HepG2 (cell line): ENCODE data around the gene C12orf56. TPM values are rescaled to one million over a fixed set of nuclear protein-coding genes. Genes with fewer than 3 reads are reported as not detected.

Experiments
- ATAC-seq: fragments of 200-7000 bp; cut with Tn5 transposase; 3 replicates; pipeline ENCODE4 v1.9.1; 2020; ENCODE audit warnings: mild to moderate bottlenecking, moderate library complexity
- BruUV-seq: library from RNA; stranded (reverse); fragments of 400-500 nt; replicated peaks from 2 replicates; lab custom pipeline; 2021; lab: Mats Ljungman, UMichigan
- CTCF ChIA-PET: fragments of 300-600 bp; formaldehyde crosslinking; extraction: SDS; loops from one replicate; lab custom pipeline; 2021; ENCODE audit warnings: low total read pairs, inconsistent platforms, low intra/inter-chr PET ratio; lab: Yijun Ruan, JAX
- POLR2A ChIA-PET: fragments of 350-600 bp; sonication (Branson Sonifier 250); formaldehyde crosslinking; loops from one replicate; lab custom pipeline; 2020; ENCODE audit warnings: antibody characterized with exemption, inconsistent platforms; lab: Yijun Ruan, JAX
- DNase-seq: peaks from one replicate; pipeline ENCODE4 v3.0.0-alpha.2; 2015; ENCODE audit warnings: low spot score
- FAIRE-seq: peaks from 3 replicates; lab custom pipeline; 2011; peaks lifted over from hg19 to GRCh38; lab: Jason Lieb, UNC
- H2AFZ ChIP-seq: one replicate; pipeline ENCODE4 v1.6.1; 2011; ENCODE audit warnings: low read length, inconsistent platforms
- H3K27ac ChIP-seq: fragments of 300-600 bp; 3 replicates; pipeline ENCODE4 v1.8.0; 2011; ENCODE audit warnings: mixed run types, mild to moderate bottlenecking, mixed read lengths, low read length, inconsistent platforms; ENCODE audit not compliant: insufficient read depth; ENCODE audit errors: extremely low read length
- H3K27me3 ChIP-seq, 2 experiments: fragments of 200-600 bp in 1 of 2; 2 replicates in 1 of 2; 3 replicates in 1 of 2; pipeline versions ENCODE4 v1.6.0 to v1.8.0; 2011; ENCODE audit warnings: low read length in 2 of 2, mild to moderate bottlenecking in 2 of 2, moderate library complexity in 2 of 2, inconsistent platforms in 1 of 2; ENCODE audit not compliant: insufficient read depth in 2 of 2, control insufficient read depth in 1 of 2
- H3K36me3 ChIP-seq, 2 experiments: fragments of 200-600 bp in 1 of 2; replicated peaks in 1 of 2; 2 replicates in 1 of 2; 3 replicates in 1 of 2; pipeline versions ENCODE4 v1.5.1 to v1.8.0; 2011; ENCODE audit warnings: low read length in 2 of 2, inconsistent platforms in 1 of 2; ENCODE audit not compliant: insufficient read depth in 2 of 2, control insufficient read depth in 1 of 2
- H3K4me1 ChIP-seq: 2 replicates; pipeline ENCODE4 v1.5.1; 2012; ENCODE audit warnings: low read length, inconsistent platforms; ENCODE audit not compliant: insufficient read depth
- H3K4me2 ChIP-seq: 2 replicates; pipeline ENCODE4 v1.6.0; 2011; ENCODE audit warnings: low read depth, low read length, inconsistent platforms
- H3K4me3 ChIP-seq, 3 experiments: fragments of 200-600 bp in 1 of 3; sonication (generic), shearing (Covaris generic) in 1 of 3; replicated peaks in 1 of 3; 2 replicates each; pipeline ENCODE4 v1.5.1; 2011 to 2016; ENCODE audit warnings: low read length in 3 of 3, inconsistent platforms in 2 of 3, low read depth in 2 of 3, mild to moderate bottlenecking in 2 of 3, control low read depth in 1 of 3, mixed read lengths in 1 of 3; ENCODE audit not compliant: insufficient read depth in 1 of 3
- H3K79me2 ChIP-seq: one replicate; pipeline ENCODE4 v1.6.1; 2011; ENCODE audit warnings: low read length, inconsistent platforms; ENCODE audit not compliant: insufficient read depth
- H3K9ac ChIP-seq: 2 replicates; pipeline ENCODE4 v1.6.0; 2011; ENCODE audit warnings: mild to moderate bottlenecking, low read depth, low read length, inconsistent platforms; ENCODE audit not compliant: insufficient read depth
- H3K9me3 ChIP-seq: 2 replicates; pipeline ENCODE4 v1.5.1; 2012; ENCODE audit warnings: mild to moderate bottlenecking, low read length
- H4K20me1 ChIP-seq: 2 replicates; pipeline ENCODE4 v1.6.0; 2011; ENCODE audit warnings: inconsistent platforms, mild to moderate bottlenecking, low read length, moderate library complexity; ENCODE audit not compliant: insufficient read depth
- LRRFIP1 ChIP-seq: sonication (generic); formaldehyde crosslinking; conservative IDR thresholded peaks from 2 replicates; pipeline ENCODE4 v1.4.0; 2020; ENCODE audit warnings: missing genetic modification reagents
- SMYD3 ChIP-seq: sonication (generic); formaldehyde crosslinking; IDR thresholded peaks from 2 replicates; pipeline ENCODE4 v1.8.1; 2023; ENCODE audit warnings: mild to moderate bottlenecking, missing genetic modification reagents
- SRSF4 ChIP-seq: fragments of 200-400 bp; formaldehyde crosslinking; IDR thresholded peaks from one replicate; pipeline ENCODE4 v1.6.1; 2018; ENCODE audit warnings: mild to moderate bottlenecking, low read depth, low read length, moderate library complexity; ENCODE audit not compliant: poor library complexity, severe bottlenecking
- TAF15 ChIP-seq: fragments of 200-400 bp; formaldehyde crosslinking; IDR thresholded peaks from one replicate; pipeline ENCODE4 v1.6.1; 2018; ENCODE audit warnings: mild to moderate bottlenecking, low read depth, low read length; ENCODE audit not compliant: poor library complexity, severe bottlenecking
- TEAD2 ChIP-seq: sonication (generic); formaldehyde crosslinking; IDR thresholded peaks from 2 replicates; pipeline ENCODE4 v1.9.0; 2021; ENCODE audit warnings: missing genetic modification reagents
- THAP11 ChIP-seq: IDR thresholded peaks from 2 replicates; pipeline ENCODE4 v1.6.1; 2016; ENCODE audit warnings: missing biosample characterization, missing genetic modification reagents
- ZHX1 ChIP-seq: sonication (generic); formaldehyde crosslinking; IDR thresholded peaks from 2 replicates; pipeline ENCODE4 v1.8.1; 2022; ENCODE audit warnings: low read depth, mild to moderate bottlenecking, missing genetic modification reagents
- ZNF33A ChIP-seq: sonication (generic); formaldehyde crosslinking; IDR thresholded peaks from 2 replicates; pipeline ENCODE4 v1.5.1; 2020; ENCODE audit warnings: missing genetic modification reagents, mild to moderate bottlenecking, moderate library complexity, borderline replicate concordance
- ZNF430 ChIP-seq: sonication (generic); formaldehyde crosslinking; IDR thresholded peaks from 2 replicates; pipeline ENCODE4 v1.9.0; 2021; ENCODE audit warnings: mild to moderate bottlenecking, missing genetic modification reagents
- ZNF629 ChIP-seq: sonication (generic); formaldehyde crosslinking; conservative IDR thresholded peaks from 2 replicates; pipeline ENCODE4 v1.5.0; 2020; ENCODE audit warnings: missing genetic modification reagents
- ZNF782 ChIP-seq: sonication (generic); formaldehyde crosslinking; IDR thresholded peaks from 2 replicates; pipeline ENCODE4 v1.4.0; 2020; ENCODE audit warnings: missing genetic modification reagents, mild to moderate bottlenecking, borderline replicate concordance
- WGBS: methylation state at CpG from one replicate; pipeline ENCODE4 v1.1.6; 2017; ENCODE audit warnings: low lambda C conversion rate; 5-methylcytosine and 5-hydroxymethylcytosine counted together
- in situ Hi-C: cut with HindIII; loops from 2 replicates; pipeline ENCODE4 v1.10.0; 2017; ENCODE audit warnings: low pct_unique_long_range_greater_than_20kb; ENCODE audit not compliant: extremely low pct_ligation_motif_present
- intact Hi-C: fragments of 100-400 bp; cut with micrococcal nuclease; formaldehyde crosslinking; loops from one replicate; pipeline ENCODE4 v1.10.0; 2022; ENCODE audit not compliant: unreplicated experiment
- polyA plus RNA-seq, 8 experiments: library from polyadenylated mRNA; depleted of rRNA in 3 of 8; stranded (reverse) in 7 of 8; unstranded in 1 of 8; fragments of >200 nt; fragmentation: Illumina TruSeq in 4 of 8; extraction: Trizol in 4 of 8; gene quantifications; 2 replicates each; pipeline versions ENCODE4 v1.2.1 to v1.2.3, GENCODE V29; 2011 to 2016; ENCODE audit warnings: low read depth in 4 of 8, missing spikeins in 1 of 8, mixed read lengths in 1 of 8; ENCODE audit not compliant: insufficient read depth in 1 of 8
- total RNA-seq, 5 experiments: library from RNA; depleted of rRNA; stranded (reverse); fragments of >200 nt; fragmentation: Illumina TruSeq; extraction: Trizol; gene quantifications; 2 replicates each; pipeline ENCODE4 v1.2.3, GENCODE V29; 2016; ENCODE audit warnings: low read depth in 1 of 5
- TF ChIP-seq, protein P1 (sequence below): sonication (generic); formaldehyde crosslinking; IDR thresholded peaks from 2 replicates; pipeline ENCODE4 v1.4.0; 2020; ENCODE audit warnings: missing genetic modification reagents

Gene C12orf56
- total and polyA plus RNA-seq, 2 of the 13 experiments (the other 11 are each of a cell fraction or from before 2014, with no cell fraction given): 0.07 TPM; not detected in 1

DNA sequence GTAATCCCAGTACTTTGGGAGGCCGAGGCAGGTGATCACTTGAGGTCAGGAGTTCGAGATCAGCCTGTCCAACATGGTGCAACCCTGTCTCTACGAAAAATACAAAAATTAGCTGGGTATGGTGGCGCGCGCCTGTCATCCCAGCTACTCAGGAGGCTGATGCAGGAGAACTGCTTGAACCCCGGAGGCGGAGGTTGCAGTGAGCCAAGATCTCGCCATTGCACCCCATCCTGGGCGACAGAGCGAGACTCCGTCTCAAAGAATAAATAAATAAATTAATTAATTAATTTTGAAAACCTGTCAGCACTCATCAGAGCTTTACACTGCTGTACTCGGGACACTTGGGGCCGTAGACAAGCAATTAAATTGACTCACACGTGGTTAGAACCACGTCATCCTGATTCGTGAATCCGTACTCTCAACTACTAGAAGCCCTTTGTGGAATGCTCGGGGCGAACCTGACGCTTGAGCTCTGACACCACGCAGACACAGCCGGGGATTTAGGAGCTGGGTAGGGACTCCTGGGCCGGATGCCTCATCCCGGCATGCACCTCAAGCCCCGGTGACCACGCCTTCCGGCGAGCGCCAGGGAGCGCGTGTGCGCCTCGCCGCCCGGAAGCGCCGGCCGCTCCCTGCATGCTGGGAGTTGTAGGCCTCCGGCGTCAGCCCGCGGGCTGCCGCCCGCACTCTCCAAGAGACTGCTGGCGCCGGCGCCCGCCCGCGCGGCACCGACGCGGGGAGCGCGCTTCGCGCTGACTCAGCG lies 13.3 kb upstream of the C12orf56 start, which contains the start of gene XPOT (continued):
- TF ChIP-seq LRRFIP1 (CRISPR knock-in tag): no peak
- peak; percentile 97 for TF ChIP-seq THAP11 (CRISPR knock-in tag)
- TF ChIP-seq TAF15: peak; percentile 16

GRCh38 chr12:64402181-64402580 lies 11.6 kb upstream of the C12orf56 start:
- Histone ChIP-seq H3K9me3 (no peaks in the 10 kb centered on the region), H3K4me2 (no peak overlapping the region), H3K27ac (no peak overlapping the region), H4K20me1 (no peaks in the 10 kb centered on the region), H2AFZ (no peak overlapping the region), H3K27me3 (no peaks in the 10 kb centered on the region; a peak in 1 of 5 replicates), H3K4me3 (no peak overlapping the region), H3K36me3 (no peaks in the 10 kb centered on the region), H3K4me1 (peaks cover 30% of the 10 kb centered on the region), H3K79me2 (peaks cover 21% of the 10 kb centered on the region), H3K9ac (no peak overlapping the region)
- WGBS: 55% methylated on average over 5 of the region's 5 CpGs
- ChIA-PET POLR2A (no interaction called here), CTCF (no interaction called here)
- FAIRE-seq (no peak), ATAC-seq (no peak), DNase-seq (no peak)
- intact Hi-C loops (loop anchor here (5.0 to 10.0 kb wide), 2 partner anchors 320 to 763 kb away; partner anchors contain the start of gene LEMD3), in situ Hi-C loops (no loop called here)
- no TSS peak for BruUV-seq
- TF ChIP-seq TEAD2 (CRISPR knock-in tag) (no peak), SMYD3 (CRISPR knock-in tag) (no peak), ZHX1 (CRISPR knock-in tag) (no peak), ZNF782 (CRISPR knock-in tag) (no peak), ZNF629 (CRISPR knock-in tag) (no peak), ZNF33A (CRISPR knock-in tag) (no peak), ZNF430 (CRISPR knock-in tag) (no peak), SRSF4 (no peak)
- TF ChIP-seq, protein P1, sequence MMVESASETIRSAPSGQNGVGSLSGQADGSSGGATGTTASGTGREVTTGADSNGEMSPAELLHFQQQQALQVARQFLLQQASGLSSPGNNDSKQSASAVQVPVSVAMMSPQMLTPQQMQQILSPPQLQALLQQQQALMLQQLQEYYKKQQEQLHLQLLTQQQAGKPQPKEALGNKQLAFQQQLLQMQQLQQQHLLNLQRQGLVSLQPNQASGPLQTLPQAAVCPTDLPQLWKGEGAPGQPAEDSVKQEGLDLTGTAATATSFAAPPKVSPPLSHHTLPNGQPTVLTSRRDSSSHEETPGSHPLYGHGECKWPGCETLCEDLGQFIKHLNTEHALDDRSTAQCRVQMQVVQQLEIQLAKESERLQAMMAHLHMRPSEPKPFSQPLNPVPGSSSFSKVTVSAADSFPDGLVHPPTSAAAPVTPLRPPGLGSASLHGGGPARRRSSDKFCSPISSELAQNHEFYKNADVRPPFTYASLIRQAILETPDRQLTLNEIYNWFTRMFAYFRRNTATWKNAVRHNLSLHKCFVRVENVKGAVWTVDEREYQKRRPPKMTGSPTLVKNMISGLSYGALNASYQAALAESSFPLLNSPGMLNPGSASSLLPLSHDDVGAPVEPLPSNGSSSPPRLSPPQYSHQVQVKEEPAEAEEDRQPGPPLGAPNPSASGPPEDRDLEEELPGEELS (CRISPR knock-in tag): no peak
